CD4-positive, alpha-beta T cell treated with Interleukin-2 at 100 ng/mL for 4 hours (primary cell): ENCODE results near the gene MLPH.

ENCODE experiments used
- DNase-seq: peaks from one replicate; pipeline ENCODE4 v3.0.0-alpha.2; 2020; ENCODE audit warnings: low spot score

MLPH gene

GRCh38 chr2:237603718-237604362, 116.8 kb downstream of the MLPH start:
- DNase-seq, result peak; percentile 69

GRCh38 chr2:237604391-237604790, 117.3 kb downstream of the MLPH start:
- DNase-seq, result no peak
